GM21381 (cell line): ENCODE measurements around the gene TANC2.
A peak's percentile ranks its signal among the peaks of the same experiment; 100 is the strongest.

Source experiments
- ATAC-seq: cut with Tn5 transposase; IDR thresholded peaks from one replicate; pipeline ENCODE4 v1.9.1; 2021; ENCODE audit warnings: mild to moderate bottlenecking, moderate library complexity; ENCODE audit not compliant: unreplicated experiment

The TANC2 gene

GRCh38 chr17:62965686-62966425 lies at the start of gene TANC2:
Gene TANC2, plus strand, starts transcription at chr17:62966235. Its CDS starts 43,325 bp downstream, at chr17:63009560.
- peak; percentile 65 for ATAC-seq

- ATAC-seq: no peak
These were observed 49.1 kb upstream of the TANC2 start for GRCh38 chr17:62916684-62917571.

GRCh38 chr17:62919388-62919787 lies 46.6 kb upstream of the TANC2 start:
- ATAC-seq: no peak

GRCh38 chr17:62920300-62920699 lies 45.7 kb upstream of the TANC2 start:
- ATAC-seq: no peak

- no peak for ATAC-seq
These were observed 44.2 kb upstream of the TANC2 start for GRCh38 chr17:62921817-62922216.

- no peak for ATAC-seq
These were observed 42.5 kb upstream of the TANC2 start for GRCh38 chr17:62923258-62924150.

GRCh38 chr17:62925267-62925836 lies 40.7 kb upstream of the TANC2 start:
- ATAC-seq: no peak

GRCh38 chr17:62927083-62927482 lies 39.0 kb upstream of the TANC2 start:
- no peak for ATAC-seq

GRCh38 chr17:62929320-62929719 lies 36.7 kb upstream of the TANC2 start:
- ATAC-seq: no peak

- no peak for ATAC-seq
These were observed 34.9 kb upstream of the TANC2 start for GRCh38 chr17:62931101-62931500.

- no peak for ATAC-seq
These were observed 32.3 kb upstream of the TANC2 start for GRCh38 chr17:62933501-62934385.

GRCh38 chr17:62935098-62935497 lies 30.9 kb upstream of the TANC2 start:
- no peak for ATAC-seq

- no peak for ATAC-seq
These were observed 30.5 kb upstream of the TANC2 start for GRCh38 chr17:62935523-62935922.

- no peak for ATAC-seq
These were observed 28.4 kb upstream of the TANC2 start for GRCh38 chr17:62937606-62938005.

GRCh38 chr17:62941358-62941991 lies 24.6 kb upstream of the TANC2 start:
- no peak for ATAC-seq

- no peak for ATAC-seq
These were observed 17.7 kb upstream of the TANC2 start for GRCh38 chr17:62948370-62948769.

GRCh38 chr17:62949036-62949435 lies 17.0 kb upstream of the TANC2 start:
- no peak for ATAC-seq

- ATAC-seq: no peak
These were observed 16.0 kb upstream of the TANC2 start for GRCh38 chr17:62950067-62950466.

GRCh38 chr17:62955841-62956352 lies 10.1 kb upstream of the TANC2 start:
- no peak for ATAC-seq
